ENCODE measurements around the gene SLC38A5.

GRCh38 chrX:48450076-48450475 is 20.0 kb downstream of the SLC38A5 start:
- no peak for TF ChIP-seq EZH2 (IDR thresholded peaks at IDR 0.05)
- TF ChIP-seq POLR2AphosphoS5 (IDR thresholded peaks at IDR 0.05; ENCODE audit: borderline replicate concordance, low read depth, low read length): no peak

Data from SK-N-MC (cell line).